ENCODE results near the gene NAGPA.

DNA sequence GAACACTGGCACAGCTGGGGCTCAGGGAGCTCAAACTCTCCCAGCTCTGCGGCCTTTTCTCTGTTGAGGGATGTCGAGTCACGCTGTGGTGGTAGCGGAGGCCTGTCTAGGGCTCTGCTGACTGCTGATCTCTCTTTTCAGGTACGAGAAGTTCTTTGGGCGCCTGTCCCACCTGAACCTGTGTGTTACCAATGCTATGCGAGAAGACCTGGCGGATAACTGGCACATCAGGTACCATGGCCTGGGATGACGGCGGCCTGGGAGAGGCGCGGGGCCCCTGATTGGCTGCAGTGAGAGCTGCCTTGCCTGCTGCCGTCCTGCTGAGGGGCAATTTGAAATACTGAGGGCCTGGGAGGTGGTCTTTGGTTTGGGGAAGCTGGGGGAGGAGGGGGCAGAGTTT is 43.6 kb upstream of the NAGPA start:
- TF ChIP-seq FOXM1 (IDR thresholded peaks at IDR 0.05; ENCODE audit: borderline replicate concordance) (no peak), SUZ12 (IDR thresholded peaks at IDR 0.05) (no peak), FOXA1 (IDR thresholded peaks at IDR 0.05) (no peak), SP1 (IDR thresholded peaks at IDR 0.05) (no peak), TARDBP (IDR thresholded peaks at IDR 0.05) (no peak), BHLHE40 (IDR thresholded peaks at IDR 0.05; ENCODE audit: borderline replicate concordance) (no peak)
